HG02678 (cell line): ENCODE results near the gene SAE1.

Experiments
- ATAC-seq: cut with Tn5 transposase; IDR thresholded peaks from one replicate; pipeline ENCODE4 v1.9.1; 2021; ENCODE audit warnings: mild to moderate bottlenecking, moderate library complexity; ENCODE audit not compliant: unreplicated experiment

The SAE1 gene

DNA sequence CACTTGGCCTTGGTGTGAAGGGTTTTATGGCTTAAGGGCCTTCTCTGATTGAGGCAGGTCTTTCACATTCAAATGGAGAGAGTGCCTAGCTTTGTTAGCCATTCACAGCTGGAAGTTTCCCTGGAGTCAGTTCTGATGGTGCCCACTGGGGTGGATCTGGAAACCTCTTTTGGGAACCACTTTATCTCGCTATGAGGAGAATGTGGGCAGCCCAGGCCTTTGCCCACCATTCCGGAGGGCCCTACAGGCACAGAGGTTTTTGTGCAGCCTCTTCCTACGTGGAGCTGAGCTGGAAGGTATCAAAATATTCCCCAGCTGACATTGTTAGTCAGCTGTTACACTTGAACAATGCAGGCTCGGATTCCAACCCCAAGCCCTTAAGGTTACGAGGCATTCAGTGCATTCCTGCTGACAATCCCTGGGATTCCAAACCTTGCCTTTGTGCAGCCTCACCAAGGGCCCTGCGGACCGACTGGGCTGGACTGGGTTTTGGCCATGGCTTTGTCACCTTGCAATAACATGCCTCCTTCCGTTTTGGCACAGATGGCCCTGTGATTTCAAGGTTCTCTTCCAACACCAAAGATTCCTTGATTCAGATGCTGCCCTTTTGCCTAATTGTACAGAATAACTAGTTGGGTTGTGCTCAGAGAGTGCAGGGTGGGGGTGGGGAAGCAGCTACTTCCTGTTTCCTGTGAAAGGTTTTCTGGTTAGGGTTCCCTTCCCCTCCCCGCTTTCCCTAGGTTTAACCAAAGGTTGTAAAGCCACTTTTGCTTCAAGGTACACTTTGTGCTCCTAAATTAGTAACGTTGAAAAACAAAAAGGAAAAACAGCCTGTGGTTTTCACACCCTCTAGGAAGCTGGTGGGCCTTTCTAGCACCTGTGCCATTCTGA is 27.0 kb downstream of the SAE1 start:
- no peak for ATAC-seq

DNA sequence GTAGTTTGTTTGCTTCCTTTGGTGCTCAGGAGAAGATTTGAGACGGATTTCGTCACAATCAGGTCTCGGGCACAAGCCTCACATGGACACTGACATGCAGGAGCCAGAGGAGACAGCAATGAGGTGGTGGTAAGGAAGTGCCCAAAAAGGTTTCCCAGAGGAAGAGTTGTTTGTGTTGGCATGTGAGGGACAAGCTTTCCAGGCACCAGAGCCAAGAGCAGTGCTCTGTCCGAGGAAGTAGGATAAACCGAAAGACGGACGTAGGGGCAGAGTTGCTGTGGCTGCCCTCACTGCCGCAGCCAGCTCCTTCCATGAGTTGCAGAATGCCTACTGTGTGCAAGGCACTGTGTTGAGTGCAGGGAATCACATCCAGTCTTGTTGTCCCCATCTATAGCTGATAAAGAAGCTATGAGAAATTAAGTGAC is 27.7 kb downstream of the SAE1 start:
- ATAC-seq: no peak

DNA sequence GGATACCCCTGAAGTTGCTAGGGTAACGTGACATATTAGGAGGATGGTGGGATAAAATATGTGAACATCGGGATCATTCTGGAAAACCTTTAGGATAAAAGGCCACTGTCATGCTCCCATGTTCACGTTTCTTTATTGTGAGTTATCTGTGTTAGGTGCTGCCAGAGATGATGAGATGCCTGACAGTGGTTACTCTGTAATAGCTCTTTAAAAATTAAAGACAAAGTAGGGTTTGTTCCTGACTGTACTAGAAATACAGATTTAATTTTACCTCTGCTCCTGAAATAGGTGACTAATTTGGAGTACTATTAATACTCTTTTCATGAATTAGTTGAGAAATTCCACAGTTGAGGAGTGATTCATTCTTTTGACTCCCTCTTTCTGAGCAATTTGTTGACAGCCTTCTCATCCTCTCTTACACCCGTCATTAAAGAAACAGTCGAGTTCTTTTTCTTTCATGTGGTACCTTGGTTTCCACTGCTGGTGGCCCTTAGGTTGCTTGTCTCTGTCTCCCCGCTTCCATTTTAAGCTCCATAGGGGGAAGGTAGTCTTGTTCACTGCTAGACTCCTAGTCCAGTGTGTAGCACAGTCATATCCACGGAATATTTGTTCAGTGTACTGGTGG is 28.4 kb downstream of the SAE1 start:
- no peak for ATAC-seq

DNA sequence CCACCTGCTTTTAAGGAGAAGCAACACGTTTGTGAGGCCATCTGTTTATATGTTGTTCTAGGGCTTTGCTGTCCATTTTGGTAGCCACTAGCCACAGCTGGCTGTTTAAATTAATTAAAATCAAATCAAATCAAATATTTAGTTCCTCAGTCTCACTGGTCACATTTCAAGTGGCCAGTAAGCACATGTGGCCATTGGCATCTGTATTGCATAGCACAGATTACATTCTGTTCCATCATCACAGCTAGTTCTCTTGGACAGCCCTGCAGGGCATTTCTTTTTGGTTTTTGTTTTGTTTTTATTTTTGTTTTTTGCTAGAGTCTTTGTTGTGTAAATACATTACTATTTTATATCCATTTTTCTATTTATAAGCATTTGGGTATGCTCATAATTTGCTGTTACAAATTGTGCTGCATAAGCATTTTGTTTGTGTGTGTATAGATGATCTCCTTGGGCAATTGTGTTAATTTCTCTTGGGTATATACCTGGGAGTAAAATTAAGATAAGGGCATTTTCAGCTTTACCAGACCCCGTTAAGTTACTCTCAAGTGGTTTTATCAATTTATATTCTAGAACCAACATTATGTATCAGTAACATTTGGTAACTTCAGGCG is 31.3 kb downstream of the SAE1 start:
- ATAC-seq: no peak

DNA sequence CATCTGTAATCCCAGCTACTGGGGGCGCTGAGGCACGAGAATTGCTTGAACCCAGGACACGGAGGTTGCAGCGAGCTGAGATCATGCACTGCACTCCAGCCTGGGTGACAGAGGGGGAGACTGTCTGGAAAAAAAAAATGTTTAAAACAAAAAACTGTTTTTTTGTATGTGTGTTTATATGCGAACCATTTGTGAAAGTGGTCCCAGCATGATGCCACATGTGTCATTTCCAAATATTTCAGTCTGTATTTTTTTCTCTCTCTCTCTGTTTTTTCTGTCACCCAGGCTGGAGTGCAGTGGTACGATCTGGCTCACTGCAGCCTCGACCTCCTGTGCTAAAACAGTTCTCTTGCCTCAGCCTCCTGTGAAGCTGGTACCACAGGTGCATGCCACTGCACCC is 37.4 kb downstream of the SAE1 start:
- no peak for ATAC-seq

DNA sequence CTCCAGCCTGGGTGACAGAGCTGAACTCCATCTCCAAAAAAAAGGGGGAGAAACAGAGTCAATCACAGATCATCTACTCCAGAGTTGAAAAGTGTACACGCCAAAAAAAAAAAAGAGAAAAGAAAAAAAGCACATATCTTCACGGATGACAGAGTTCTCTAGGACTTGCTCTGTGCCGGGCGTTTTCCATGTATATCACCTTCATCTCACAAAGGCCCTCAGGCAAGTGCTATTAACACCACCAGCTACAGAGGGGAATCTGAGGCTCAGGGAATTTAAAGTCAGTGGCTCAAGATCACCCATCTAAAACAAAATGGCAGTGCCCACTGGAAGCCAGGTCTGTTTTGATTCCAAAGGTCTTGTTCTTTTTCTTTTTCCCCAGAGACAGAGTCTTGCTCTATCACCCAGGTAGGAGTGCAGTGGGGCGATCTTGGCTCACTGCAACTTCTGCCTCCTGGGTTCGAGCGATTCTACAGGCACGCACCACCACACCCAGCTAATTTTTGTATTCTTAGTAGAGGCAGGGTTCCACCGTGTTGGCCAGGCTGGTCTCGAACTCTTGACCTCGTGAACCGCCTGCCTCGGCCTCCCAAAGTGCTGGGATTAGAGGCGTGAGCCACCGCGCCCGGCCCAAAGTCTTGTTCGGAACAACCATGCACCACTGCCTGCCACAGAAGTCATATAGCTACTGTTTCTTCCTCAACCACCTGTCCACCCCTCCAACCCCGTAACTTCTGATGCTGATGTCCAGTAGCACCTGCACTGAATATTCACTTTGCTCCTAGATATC is 42.2 kb downstream of the SAE1 start:
- no peak for ATAC-seq

DNA sequence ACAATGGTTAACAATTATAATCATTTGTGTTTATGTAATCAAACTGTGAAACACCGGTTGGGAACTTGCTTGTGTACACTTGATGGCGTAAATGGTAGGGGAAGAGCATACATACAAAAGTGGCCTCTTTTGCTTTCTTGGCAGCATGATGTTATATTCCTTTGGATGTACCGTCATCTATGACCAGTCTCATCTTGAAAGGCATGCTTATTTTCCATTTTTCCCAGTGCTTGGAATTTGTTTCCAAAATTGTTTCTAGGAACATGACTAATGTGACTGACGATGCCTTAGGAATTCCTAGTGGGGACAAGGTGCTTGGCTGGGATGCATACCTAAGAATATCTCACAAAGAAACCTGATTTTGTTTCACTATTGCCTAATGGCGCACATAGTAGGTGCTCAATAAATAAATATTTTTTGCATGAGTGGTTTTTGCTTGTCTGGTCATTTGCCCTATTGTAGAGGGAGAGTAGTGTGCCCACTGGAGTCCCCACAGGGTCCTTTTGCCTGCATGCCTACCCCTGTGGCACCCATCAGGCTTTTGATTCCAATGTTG is 45.5 kb downstream of the SAE1 start:
- ATAC-seq: no peak

DNA sequence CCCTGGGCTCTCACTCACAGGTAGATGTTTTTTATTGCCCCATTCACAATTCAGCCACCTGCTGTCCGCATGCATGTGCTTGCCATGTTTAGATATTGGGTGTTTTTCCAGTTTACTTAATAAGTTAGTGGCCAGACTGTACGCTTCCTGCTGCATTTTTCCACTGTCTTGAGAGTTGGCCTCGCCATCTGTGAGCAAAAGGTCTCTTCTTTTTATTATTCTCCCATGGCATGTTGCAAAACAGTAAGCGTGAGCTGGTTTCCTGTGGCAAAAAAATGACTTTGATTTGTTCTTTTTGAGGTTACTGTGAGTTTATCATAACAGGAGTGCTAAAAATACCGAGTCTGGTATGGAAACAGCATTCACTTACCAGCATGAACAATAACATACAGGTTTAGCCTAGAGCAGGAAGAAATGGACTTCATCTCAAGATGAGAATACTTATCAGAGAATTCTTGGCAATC is 46.0 kb downstream of the SAE1 start:
- no peak for ATAC-seq

DNA sequence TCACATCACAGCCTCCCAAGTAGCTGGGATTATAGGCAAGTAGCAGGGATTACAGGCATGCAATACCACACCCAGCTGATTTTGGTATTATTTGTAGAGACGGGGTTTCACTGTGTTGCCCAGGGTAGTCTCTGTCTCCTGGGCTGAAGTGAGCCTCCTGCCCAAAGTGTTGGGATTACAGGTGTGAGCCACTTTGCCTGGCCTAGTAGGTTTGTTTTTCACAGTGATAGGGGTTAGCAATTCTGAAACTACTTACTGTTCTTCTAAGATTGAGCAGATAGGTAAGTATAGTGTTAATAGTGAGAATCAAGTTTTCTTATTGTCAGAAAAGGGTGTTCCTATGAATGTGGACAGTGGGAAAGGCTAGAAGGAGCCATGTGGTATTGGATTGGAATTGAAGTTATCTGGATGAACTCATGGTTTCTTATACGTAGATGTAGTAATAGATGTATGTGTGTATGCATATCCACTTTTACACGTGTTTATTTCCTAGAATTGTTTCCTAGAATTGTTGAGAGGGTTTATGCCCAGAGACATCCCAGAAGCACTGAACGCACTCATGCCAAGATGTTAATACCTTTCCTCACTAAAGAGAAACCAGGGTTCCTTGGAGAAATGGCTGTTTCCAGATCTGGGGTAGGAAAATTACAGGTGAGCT is 49.1 kb downstream of the SAE1 start:
- no peak for ATAC-seq

DNA sequence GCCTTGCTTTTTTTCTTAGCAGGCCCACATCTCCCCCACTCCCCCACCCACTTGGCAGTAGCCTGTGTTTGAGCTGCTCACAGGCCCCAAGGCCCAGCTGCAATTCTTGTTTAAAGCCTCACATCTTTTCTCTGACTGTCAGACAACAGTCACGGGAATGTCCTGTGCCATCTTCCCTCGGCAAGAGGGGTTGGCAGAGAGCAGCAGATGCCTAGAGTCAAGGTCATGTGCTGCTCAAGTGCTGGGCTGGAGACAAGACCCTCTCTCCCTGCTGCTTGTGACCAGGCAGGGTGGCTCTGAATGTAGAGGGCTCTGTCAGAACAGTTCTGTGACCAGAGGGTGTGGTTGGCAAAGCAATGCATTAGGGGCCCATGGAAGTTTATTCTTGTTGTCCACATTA is 53.0 kb downstream of the SAE1 start:
- ATAC-seq: no peak

DNA sequence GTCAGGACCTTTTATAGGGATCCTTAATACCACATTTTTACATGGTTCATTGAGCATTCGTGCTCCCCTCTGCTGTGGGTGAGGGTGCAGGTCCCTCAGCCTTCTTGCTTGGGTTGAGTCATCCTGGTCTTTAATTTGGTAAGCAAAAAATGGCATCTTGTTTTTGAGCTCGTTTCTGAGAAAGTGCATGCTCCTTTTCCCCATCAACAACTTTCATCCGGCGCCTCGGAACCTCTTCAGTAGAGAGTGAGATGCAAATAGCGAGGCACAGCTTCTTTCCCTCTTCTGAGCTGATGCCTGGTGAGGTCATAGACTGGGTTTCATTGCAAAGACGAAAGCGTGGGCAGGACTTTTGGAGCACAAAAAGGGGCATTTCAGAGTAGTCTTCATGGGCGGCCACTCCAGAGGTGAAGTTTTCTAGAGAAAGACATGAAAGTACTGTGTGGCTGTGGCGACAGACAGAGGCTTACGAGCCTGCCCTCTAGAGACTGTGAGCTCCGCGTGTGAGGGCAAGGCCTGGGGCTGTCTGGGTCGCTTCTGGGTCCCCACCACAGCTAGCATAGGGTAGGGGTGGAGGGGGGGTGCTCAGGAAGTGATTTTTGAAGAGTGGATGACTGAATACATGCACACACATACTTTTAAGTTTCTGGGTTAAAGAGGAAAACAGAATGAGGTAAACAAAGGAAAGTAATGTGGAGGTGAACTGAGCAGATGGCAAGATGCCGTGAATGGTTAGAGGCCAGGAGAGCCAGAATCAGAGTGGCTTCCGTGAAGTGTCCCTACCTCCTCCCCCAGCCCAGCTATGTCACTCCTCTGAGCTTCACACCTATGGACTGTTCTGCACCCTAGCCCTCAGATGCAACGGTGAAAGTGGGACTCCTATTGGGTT is 56.1 kb downstream of the SAE1 start:
- peak; percentile 85 for ATAC-seq

DNA sequence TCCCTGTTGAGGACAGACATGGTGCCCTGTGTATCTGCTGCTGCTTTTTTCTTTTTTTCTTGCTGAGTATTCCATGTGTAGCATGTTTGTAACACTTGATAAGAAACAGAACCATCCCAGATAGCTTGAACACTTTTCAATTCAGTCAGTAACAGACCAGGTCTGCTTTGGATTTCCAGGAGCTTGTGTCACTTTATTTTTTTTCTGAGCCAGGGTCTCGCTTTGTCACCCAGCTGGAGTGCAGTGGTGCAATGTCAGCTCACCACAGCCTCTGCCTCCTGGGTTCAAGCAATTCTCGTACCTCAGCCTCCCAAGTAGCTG is 56.7 kb downstream of the SAE1 start:
- ATAC-seq: no peak

DNA sequence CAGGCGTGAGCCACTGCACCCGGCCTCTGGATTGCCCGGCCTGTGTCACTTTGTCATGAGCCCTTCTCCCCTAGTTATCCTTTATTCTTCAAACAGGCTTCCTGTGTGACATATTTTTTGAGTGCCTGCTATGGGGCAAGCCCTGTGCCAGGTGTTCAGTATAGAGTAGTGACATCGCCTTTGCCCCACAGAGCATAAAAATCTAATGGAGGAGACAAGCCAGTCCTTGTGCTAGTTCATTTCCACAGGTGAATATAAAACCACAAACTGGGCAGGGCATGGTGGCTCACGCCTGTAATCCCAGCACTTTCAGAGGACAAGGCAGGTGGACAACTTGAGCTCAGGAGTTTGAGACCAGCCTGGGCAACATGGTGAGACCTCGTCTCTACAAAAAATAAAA is 57.2 kb downstream of the SAE1 start:
- ATAC-seq: no peak

DNA sequence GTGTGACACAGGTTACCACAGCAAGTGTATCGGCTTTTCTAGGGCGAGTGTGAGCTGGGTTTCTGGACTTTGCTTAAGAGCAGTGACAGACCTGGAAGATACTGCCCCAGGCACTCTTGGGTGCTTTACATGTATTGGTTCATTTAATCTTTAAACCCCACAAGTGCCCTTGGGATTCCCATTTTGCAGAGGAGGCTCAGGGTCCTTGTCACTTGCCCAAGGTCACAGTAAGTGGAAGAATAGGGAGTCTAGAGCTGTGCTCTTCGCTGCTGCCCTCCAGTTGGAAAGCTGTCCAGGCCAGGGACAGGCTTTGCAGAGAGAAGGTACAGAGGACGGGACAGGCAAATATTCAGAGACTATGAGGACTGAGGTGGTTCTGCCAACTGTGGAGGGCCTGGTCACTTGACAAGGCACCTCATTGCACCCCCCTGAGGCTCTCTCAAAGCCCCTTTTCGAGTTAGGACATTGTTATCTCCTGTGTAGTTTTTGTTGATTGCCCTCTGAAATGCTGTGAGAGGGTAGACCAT is 57.9 kb downstream of the SAE1 start:
- ATAC-seq: no peak

DNA sequence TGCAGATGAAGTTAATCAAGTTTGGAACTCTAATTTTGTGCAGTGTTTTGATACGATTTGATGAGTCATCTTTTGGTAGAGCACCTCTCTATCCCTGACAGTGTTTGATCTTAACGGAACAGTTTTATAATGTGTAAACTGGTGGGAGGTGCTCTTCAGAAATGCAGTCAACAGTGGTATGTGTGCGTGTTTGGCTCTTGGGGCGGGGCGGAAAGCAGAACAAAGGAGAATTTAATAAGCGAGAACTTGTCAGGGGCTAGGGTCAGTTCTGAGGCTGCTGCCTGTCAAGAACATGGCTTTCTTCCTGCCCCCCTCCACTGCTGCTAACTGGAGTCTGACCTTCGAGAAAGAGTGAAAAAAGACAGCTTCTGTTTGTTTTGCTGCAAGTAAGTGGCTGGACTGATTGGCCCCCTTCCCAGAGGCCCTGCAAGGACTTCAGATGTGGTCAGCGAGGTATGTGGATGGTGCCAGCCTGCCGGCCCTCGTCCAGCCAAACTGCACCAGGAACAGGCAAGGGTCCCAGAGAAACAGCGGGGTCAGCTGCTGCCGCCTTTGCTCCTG is 59.6 kb downstream of the SAE1 start:
- no peak for ATAC-seq

DNA sequence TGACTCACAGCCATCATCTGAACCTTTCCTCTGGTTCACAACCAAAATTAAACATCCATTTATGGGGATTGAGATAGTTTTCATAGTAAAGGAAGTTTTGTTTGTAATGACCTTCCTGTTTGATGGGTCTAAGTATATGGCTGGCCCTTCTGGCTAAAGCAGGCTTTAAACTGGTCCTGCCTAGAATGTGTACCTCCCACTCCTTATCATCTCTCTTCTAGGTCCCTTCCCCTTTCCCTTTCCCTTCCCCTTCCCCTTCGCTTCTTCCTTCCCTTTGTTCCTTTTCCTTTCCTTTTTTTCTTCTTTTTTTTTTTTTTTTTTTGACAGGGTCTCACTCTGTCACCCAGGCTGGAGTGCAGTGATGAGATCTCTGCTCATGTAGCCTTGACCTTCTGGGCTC is 64.8 kb downstream of the SAE1 start:
- no peak for ATAC-seq

DNA sequence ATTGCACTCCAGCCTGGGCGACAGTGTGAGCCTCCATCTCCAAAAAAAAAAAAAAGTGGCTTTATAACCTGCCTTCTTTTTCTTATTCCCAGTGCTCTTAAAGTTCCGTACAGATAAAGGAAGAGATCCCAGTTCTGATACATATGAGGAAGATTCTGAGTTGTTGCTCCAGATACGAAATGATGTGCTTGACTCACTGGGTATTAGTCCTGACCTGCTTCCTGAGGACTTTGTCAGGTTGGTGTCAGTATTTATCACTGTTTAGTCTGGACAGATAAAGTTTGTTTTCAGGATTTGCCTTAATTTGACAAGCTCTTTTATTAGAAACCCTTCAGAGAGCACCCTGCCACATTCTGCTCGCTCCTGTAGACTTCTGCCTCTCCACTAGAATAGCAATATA is 66.5 kb downstream of the SAE1 start:
- ATAC-seq: no peak

DNA sequence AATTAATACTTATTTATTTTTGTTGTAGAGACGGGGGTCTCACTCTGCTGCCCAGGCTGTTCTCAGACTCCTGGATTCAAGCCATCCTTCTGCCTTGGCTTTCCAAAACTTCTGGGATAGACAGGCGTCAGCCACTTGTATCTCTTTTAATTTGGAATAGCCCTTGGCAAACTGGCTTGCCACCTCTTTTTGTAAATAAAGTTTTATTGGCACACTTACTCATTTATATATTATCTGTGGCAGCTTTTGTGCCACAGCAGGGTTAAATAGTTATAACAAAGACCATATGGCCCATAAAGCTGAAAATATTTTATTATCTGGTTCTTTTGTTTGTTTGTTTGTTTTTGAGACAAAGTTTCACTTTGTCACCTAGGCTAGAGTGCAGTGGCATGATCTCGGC is 69.9 kb downstream of the SAE1 start:
- ATAC-seq: no peak

DNA sequence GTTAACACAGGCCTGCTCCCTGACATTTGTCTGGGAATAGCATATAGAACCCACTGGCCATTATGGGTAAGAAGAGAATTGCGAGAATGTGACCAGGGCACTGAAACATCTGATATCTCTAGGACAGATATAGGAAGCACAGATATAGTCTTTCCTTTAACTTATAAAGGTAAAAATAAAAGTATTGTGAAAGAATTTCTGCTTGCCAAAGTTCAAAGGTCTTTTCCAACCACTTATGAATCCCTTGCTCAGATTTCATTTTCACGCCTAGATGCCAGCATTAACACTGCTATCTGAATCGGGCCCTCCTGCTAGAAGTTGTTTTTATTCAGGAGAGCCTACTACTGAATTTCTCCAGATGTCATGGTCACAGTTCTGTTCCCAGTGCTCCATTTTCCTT is 72.6 kb downstream of the SAE1 start:
- ATAC-seq: no peak
